ENCODE data around the gene COG3. TPM values are rescaled to one million over a fixed set of nuclear protein-coding genes. Genes with fewer than 3 reads are reported as not detected.

COG3 gene
- total and polyA plus RNA-seq, 7 donors: 22.9 to 30.7 (median 28.0) TPM

DNA sequence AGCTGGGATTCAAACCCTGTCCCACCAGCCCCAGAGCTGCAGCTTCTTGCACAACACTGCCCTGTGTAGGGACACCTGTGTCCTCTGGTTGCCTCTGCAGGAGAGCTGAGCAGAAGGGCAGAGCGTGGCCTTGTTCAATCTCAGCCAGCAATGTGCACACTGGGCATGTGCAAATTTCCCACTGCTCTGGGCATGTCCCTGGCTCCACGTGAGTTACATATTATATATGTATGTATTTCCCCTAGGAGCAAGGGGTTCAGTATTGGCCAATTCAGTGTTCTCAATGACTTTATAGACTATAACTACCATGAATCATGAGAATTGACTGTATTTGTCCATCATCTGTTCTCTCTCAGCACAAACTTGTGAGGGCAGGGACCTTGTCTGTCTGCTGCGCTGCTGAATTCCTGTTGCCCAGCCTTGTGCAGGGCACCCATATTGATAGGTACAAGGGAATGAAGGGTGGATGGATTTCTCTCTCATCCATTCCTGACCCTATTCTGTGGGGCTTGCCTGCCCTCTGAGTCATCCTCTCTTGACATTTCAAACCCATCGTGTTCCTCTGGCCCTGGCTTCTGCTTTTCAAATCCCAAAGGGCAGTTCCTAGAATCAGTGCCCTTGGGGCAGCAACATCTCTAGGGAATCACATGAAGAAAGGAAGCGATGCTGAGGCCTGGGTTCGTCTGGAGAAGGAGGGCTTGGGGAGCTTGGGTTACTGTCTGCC is 81.1 kb downstream of the COG3 start:
- no peak for DNase-seq
- TF ChIP-seq, protein P1, sequence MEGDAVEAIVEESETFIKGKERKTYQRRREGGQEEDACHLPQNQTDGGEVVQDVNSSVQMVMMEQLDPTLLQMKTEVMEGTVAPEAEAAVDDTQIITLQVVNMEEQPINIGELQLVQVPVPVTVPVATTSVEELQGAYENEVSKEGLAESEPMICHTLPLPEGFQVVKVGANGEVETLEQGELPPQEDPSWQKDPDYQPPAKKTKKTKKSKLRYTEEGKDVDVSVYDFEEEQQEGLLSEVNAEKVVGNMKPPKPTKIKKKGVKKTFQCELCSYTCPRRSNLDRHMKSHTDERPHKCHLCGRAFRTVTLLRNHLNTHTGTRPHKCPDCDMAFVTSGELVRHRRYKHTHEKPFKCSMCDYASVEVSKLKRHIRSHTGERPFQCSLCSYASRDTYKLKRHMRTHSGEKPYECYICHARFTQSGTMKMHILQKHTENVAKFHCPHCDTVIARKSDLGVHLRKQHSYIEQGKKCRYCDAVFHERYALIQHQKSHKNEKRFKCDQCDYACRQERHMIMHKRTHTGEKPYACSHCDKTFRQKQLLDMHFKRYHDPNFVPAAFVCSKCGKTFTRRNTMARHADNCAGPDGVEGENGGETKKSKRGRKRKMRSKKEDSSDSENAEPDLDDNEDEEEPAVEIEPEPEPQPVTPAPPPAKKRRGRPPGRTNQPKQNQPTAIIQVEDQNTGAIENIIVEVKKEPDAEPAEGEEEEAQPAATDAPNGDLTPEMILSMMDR (IDR thresholded peaks at IDR 0.05): no peak
- TF ChIP-seq POLR2AphosphoS5 (IDR thresholded peaks at IDR 0.05) (no peak), POLR2A (IDR thresholded peaks at IDR 0.05) (no peak), EP300 (IDR thresholded peaks at IDR 0.05) (no peak)
- Histone ChIP-seq H3K4me3 (no peak overlapping the region), H3K27ac (no peak overlapping the region), H3K9me3 (no peaks in the 10 kb centered on the region), H3K27me3 (peaks cover 0 to 5% (median 0%) of the 10 kb centered on the region in 3 donors), H3K36me3 (no peaks in the 10 kb centered on the region), H3K4me1 (no peaks in the 10 kb centered on the region)
- WGBS, 2 donors: 71 to 79% methylated on average over 6 of the region's 6 CpGs
- intact Hi-C loops (cut with DNase I): no loop called here

DNA sequence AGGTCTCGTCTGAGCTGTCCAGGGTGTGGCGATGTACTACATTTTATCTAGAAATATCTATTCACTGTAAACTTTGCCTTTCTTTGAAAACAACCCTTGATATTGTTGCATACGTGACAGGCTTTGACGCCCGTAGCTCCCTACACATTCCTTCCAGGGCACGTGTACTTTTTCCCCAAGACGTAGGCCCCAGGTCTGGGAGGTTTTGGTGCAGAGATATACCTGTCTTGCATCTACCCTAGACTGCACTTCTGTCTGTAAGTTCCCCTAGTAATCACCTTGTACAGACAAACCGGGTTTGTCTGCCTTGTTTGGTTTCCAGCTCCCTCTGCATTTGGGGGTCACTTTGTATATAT is 81.6 kb downstream of the COG3 start:
- H3K4me3 ChIP-seq: no peak overlapping the region
- intact Hi-C loops (cut with DNase I): no loop called here
- H3K36me3 ChIP-seq: no peaks in the 10 kb centered on the region
- H3K4me1 ChIP-seq: no peaks in the 10 kb centered on the region
- no peak overlapping the region for H3K27ac ChIP-seq
- no peak for DNase-seq
- no peaks in the 10 kb centered on the region for H3K9me3 ChIP-seq
- 80 to 86% methylated on average over 8 of the region's 8 CpGs for WGBS, 2 donors
- peaks cover 0 to 5% (median 0%) of the 10 kb centered on the region in 3 donors for H3K27me3 ChIP-seq
- TF ChIP-seq POLR2AphosphoS5 (IDR thresholded peaks at IDR 0.05) (no peak), POLR2A (IDR thresholded peaks at IDR 0.05) (no peak), EP300 (IDR thresholded peaks at IDR 0.05) (no peak)
- TF ChIP-seq, protein P1 (IDR thresholded peaks at IDR 0.05): no peak

DNA sequence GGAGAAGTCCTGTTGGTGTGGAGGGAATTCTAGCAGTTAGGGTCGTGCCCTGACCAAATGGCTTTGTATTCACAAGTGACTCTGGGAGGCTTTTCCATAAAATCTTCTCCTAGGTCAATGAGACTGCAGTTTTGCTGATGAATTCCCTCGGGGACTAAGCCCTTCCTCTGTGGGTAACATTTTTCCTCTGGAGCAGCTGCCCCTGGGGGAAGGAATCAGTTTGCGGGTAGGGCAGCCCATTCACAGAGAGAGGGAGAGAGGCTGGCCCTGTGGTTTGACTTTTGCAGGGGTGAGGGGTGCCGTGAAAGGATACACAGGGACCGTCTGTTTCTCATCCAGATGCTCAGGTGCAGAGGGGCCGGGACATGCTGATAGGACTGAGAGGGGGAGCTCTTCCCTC is 83.5 kb downstream of the COG3 start:
- Histone ChIP-seq H3K9me3 (no peaks in the 10 kb centered on the region), H3K4me1 (no peaks in the 10 kb centered on the region), H3K4me3 (no peak overlapping the region), H3K27me3 (peaks cover 0 to 5% (median 0%) of the 10 kb centered on the region in 3 donors), H3K27ac (no peak overlapping the region), H3K36me3 (no peaks in the 10 kb centered on the region)
- DNase-seq: no peak
- intact Hi-C loops (cut with DNase I): no loop called here
- TF ChIP-seq POLR2A (IDR thresholded peaks at IDR 0.05): no peak
- TF ChIP-seq EP300 (IDR thresholded peaks at IDR 0.05): no peak
- TF ChIP-seq POLR2AphosphoS5 (IDR thresholded peaks at IDR 0.05): no peak
- TF ChIP-seq, protein P1 (IDR thresholded peaks at IDR 0.05): no peak
- 63 to 70% methylated on average over 6 of the region's 6 CpGs for WGBS, 2 donors

DNA sequence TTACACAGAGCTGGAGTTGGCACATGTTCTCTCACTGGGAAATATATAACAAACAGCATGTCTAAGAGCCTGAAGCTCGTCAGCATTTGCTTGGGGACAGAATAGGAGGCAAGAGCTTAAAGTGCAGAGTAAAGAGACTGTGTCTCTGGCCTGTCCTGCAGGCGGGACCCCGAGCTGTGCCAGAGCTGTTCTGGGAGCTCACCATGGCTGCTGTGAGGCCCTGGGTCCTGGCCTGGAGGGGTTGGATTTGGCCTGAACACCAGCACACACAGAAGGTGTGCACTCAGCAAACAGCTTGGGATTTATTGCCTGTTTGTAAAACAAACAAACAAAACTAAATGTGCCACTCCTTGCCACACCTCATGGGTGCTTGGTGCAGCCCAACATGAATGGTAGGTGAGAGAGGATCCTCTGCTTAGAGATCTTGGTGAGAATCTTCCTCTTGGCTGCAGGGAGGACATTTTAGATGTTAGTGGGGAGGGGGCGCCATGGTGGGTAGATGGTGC is 89.9 kb downstream of the COG3 start:
- no peak for DNase-seq
- intact Hi-C loops (cut with DNase I): no loop called here

More for the DNA sequence above, 89.9 kb downstream of the COG3 start:
- TF ChIP-seq EP300 (IDR thresholded peaks at IDR 0.05) (no peak), POLR2AphosphoS5 (IDR thresholded peaks at IDR 0.05) (no peak), POLR2A (IDR thresholded peaks at IDR 0.05) (no peak)
- TF ChIP-seq, protein P1 (IDR thresholded peaks at IDR 0.05): no peak
- WGBS, 2 donors: 59 to 81% methylated on average over 4 of the region's 4 CpGs
- no peak overlapping the region for H3K4me3 ChIP-seq
- H3K4me1 ChIP-seq: no peaks in the 10 kb centered on the region
- H3K36me3 ChIP-seq: no peaks in the 10 kb centered on the region
- no peak overlapping the region for H3K27ac ChIP-seq
- no peaks in the 10 kb centered on the region for H3K9me3 ChIP-seq
- no peaks in the 10 kb centered on the region for H3K27me3 ChIP-seq
